Endothelial cell of umbilical vein (primary cell): Measurements from ENCODE around the gene DHRS11. TPM values are rescaled to one million over a fixed set of nuclear protein-coding genes. Genes with fewer than 3 reads are reported as not detected.

Experiments used
- BruUV-seq: library from RNA; stranded (reverse); fragments of 400-500 nt; replicated peaks from 2 replicates; lab custom pipeline; 2021; lab: Mats Ljungman, UMichigan
- CTCF ChIA-PET: fragments of 300-600, 350-600 bp; sonication (Branson Sonifier 250); formaldehyde crosslinking; loops from one replicate; lab custom pipeline; 2021; ENCODE audit warnings: antibody characterized with exemption, inconsistent platforms; lab: Charles Lee
- POLR2A ChIA-PET: fragments of 300-600, 350-600 bp; sonication (Branson Sonifier 250); formaldehyde crosslinking; loops from one replicate; lab custom pipeline; 2021; ENCODE audit warnings: antibody characterized with exemption, inconsistent platforms; lab: Charles Lee
- DNase-seq: peaks from one replicate; pipeline ENCODE4 v3.0.0-alpha.2; 2011; ENCODE audit warnings: low read depth, low spot score
- FAIRE-seq: peaks from 2 replicates; lab custom pipeline; 2011; peaks lifted over from hg19 to GRCh38; lab: Jason Lieb, UNC
- H2AFZ ChIP-seq: 2 replicates; pipeline ENCODE4 v1.6.0; 2012; ENCODE audit warnings: low read depth, low read length, control low read depth, inconsistent platforms
- H3K27ac ChIP-seq: 2 replicates; pipeline ENCODE4 v1.5.1; 2011; ENCODE audit warnings: low read depth, mild to moderate bottlenecking, control low read depth, low read length, moderate library complexity; ENCODE audit not compliant: insufficient read depth
- H3K27me3 ChIP-seq, 2 experiments: 2 replicates each; pipeline versions ENCODE4 v1.6.0 to v1.6.1; 2011; ENCODE audit warnings: low read length in 2 of 2, mixed read lengths in 1 of 2; ENCODE audit not compliant: control insufficient read depth in 2 of 2, insufficient read depth in 2 of 2
- H3K36me3 ChIP-seq, 2 experiments: 2 replicates in 1 of 2; 3 replicates in 1 of 2; pipeline ENCODE4 v1.5.1; 2011; ENCODE audit warnings: low read length in 2 of 2, mild to moderate bottlenecking in 1 of 2, moderate library complexity in 1 of 2; ENCODE audit not compliant: control insufficient read depth in 2 of 2, insufficient read depth in 2 of 2; ENCODE audit errors: extremely low read depth in 1 of 2
- H3K4me1 ChIP-seq: 3 replicates; pipeline ENCODE4 v1.5.1; 2011; ENCODE audit warnings: mild to moderate bottlenecking, low read length; ENCODE audit not compliant: control insufficient read depth, insufficient read depth; ENCODE audit errors: extremely low read depth
- H3K4me2 ChIP-seq: 2 replicates; pipeline ENCODE4 v1.6.1; 2011; ENCODE audit warnings: low read length, control low read depth, mixed read lengths; ENCODE audit not compliant: insufficient read depth
- H3K4me3 ChIP-seq, 3 experiments: fragments of 200-600 bp in 1 of 3; sonication (generic), shearing (Covaris generic) in 1 of 3; replicated peaks in 1 of 3; 2 replicates each; pipeline ENCODE4 v1.5.1; 2011 to 2016; ENCODE audit warnings: control low read depth in 3 of 3, low read length in 3 of 3, mild to moderate bottlenecking in 2 of 3, inconsistent platforms in 1 of 3, low read depth in 1 of 3, moderate library complexity in 1 of 3; ENCODE audit not compliant: insufficient read depth in 1 of 3
- H3K79me2 ChIP-seq: 2 replicates; pipeline ENCODE4 v1.6.0; 2012; ENCODE audit warnings: low read length, inconsistent platforms; ENCODE audit not compliant: control insufficient read depth, insufficient read depth
- H3K9ac ChIP-seq: replicated peaks from 2 replicates; pipeline ENCODE3; 2011; ENCODE audit warnings: low read length, control low read depth; ENCODE audit not compliant: insufficient read depth; ENCODE audit errors: extremely low read depth
- H3K9me1 ChIP-seq: replicated peaks from 3 replicates; pipeline ENCODE4 v1.6.0; 2011; ENCODE audit warnings: mild to moderate bottlenecking, low read length; ENCODE audit not compliant: control insufficient read depth, insufficient read depth; ENCODE audit errors: extremely low read depth
- H3K9me3 ChIP-seq: replicated peaks from 2 replicates; pipeline ENCODE4 v1.5.1; 2012; ENCODE audit warnings: low read length, inconsistent platforms; ENCODE audit not compliant: control insufficient read depth, insufficient read depth
- H4K20me1 ChIP-seq: replicated peaks from 2 replicates; pipeline ENCODE3; 2011; ENCODE audit warnings: mild to moderate bottlenecking, low read length; ENCODE audit not compliant: control insufficient read depth, insufficient read depth; ENCODE audit errors: extremely low read depth
- CTCF ChIP-seq, 2 donors: IDR thresholded peaks; 1 replicate in 1 of 2; 2 replicates in 1 of 2; pipeline ENCODE4 v1.5.1; 2011; ENCODE audit warnings: low read length in 2 of 2, mild to moderate bottlenecking in 2 of 2, moderate library complexity in 2 of 2, control low read depth in 1 of 2, inconsistent platforms in 1 of 2, low read depth in 1 of 2; ENCODE audit not compliant: insufficient read depth in 1 of 2; ENCODE audit errors: extremely low read depth in 1 of 2
- FOS ChIP-seq: IDR thresholded peaks from 2 replicates; pipeline ENCODE4 v1.6.1; 2011; ENCODE audit warnings: mild to moderate bottlenecking, low read length, moderate library complexity, borderline replicate concordance; ENCODE audit not compliant: insufficient read depth
- GATA2 ChIP-seq: IDR thresholded peaks from 2 replicates; pipeline ENCODE4 v1.7.0; 2011; ENCODE audit warnings: low read depth, mild to moderate bottlenecking, moderate library complexity, mixed read lengths, low read length; ENCODE audit not compliant: insufficient read length, insufficient read depth
- JUN ChIP-seq: IDR thresholded peaks from 2 replicates; pipeline ENCODE4 v1.6.1; 2011; ENCODE audit warnings: borderline replicate concordance, low read depth; ENCODE audit not compliant: insufficient read length, insufficient read depth
- POLR2A ChIP-seq: IDR thresholded peaks from 2 replicates; pipeline ENCODE4 v1.6.1; 2012; ENCODE audit warnings: low read depth, mild to moderate bottlenecking, control low read depth, low read length
- POLR2AphosphoS5 ChIP-seq: IDR thresholded peaks from 2 replicates; pipeline ENCODE4 v1.6.1; 2012; ENCODE audit warnings: low read depth, mild to moderate bottlenecking, control low read depth, low read length, moderate library complexity; ENCODE audit not compliant: insufficient read depth
- dilution Hi-C: fragments of 300-500 bp; cut with MboI; formaldehyde crosslinking; loops from one replicate; pipeline ENCODE4 v1.15.0; 2019; ENCODE audit warnings: low sequenced_read_pairs; ENCODE audit not compliant: extremely low pct_ligation_motif_present
- intact Hi-C: fragments of 100-400 bp; cut with micrococcal nuclease; formaldehyde crosslinking; loops from one replicate; pipeline ENCODE4 v1.10.0; 2022
- polyA plus RNA-seq, 4 experiments: library from polyadenylated mRNA; depleted of rRNA in 3 of 4; stranded (reverse) in 3 of 4; unstranded in 1 of 4; fragments of >200 nt; gene quantifications; 2 replicates each; pipeline versions ENCODE4 v1.2.1 to v1.2.3, GENCODE V29; 2011 to 2012; ENCODE audit warnings: missing spikeins in 1 of 4
- total RNA-seq: library from RNA; stranded (reverse); gene quantifications from 2 replicates; pipeline ENCODE4 v1.2.3, GENCODE V29; 2021

Gene DHRS11
- total and polyA plus RNA-seq, 2 donors (not counting 3 experiments of a cell fraction or from before 2014, with no cell fraction given): 9.8 to 15.7 TPM

DNA sequence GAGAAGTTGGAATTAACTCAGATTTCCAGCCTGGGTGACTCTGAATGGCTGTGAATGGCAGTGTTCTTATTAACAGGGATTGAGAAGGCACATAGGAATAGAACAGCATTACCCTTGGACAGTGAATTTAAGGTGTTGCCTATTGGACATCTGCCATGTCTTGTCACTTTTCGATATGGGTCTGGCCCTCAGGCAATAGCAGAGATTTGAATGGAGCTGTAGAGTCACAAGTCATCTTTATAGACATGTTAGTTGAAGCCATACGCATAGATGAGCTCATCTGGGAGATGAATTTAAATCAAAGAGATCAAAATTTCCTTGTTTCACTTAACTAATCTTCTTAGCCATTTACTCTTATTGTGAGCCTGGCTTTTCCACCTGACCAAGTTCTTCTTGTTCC, 14.9 kb upstream of the DHRS11 start:
- ChIA-PET CTCF (no interaction called here), POLR2A (no interaction called here)
- H3K9me1 ChIP-seq: no peaks in the 10 kb centered on the region
- no peak overlapping the region for H3K4me3 ChIP-seq
- no TSS peak for BruUV-seq
- FAIRE-seq (no peak), DNase-seq (no peak)
- H4K20me1 ChIP-seq: no peaks in the 10 kb centered on the region
- H3K79me2 ChIP-seq: peaks cover 46% of the 10 kb centered on the region
- H3K9ac ChIP-seq: no peak overlapping the region
- no peak overlapping the region for H3K27ac ChIP-seq
- H3K27me3 ChIP-seq: no peaks in the 10 kb centered on the region
- no peaks in the 10 kb centered on the region for H3K9me3 ChIP-seq
- no peak overlapping the region for H3K4me2 ChIP-seq
- no peaks in the 10 kb centered on the region for H3K4me1 ChIP-seq
- peaks cover 18 to 22% of the 10 kb centered on the region in 2 experiments for H3K36me3 ChIP-seq
- TF ChIP-seq CTCF (IDR thresholded peaks at IDR 0.05; ENCODE audit: extremely low read depth in 1 of 2, insufficient read depth in 1 of 2, low read depth in 1 of 2, low read length in 2 of 2): no peak
- TF ChIP-seq POLR2AphosphoS5: no peak
- dilution Hi-C loops: no loop called here
- intact Hi-C loops: no loop called here
- no peak overlapping the region for H2AFZ ChIP-seq

DNA sequence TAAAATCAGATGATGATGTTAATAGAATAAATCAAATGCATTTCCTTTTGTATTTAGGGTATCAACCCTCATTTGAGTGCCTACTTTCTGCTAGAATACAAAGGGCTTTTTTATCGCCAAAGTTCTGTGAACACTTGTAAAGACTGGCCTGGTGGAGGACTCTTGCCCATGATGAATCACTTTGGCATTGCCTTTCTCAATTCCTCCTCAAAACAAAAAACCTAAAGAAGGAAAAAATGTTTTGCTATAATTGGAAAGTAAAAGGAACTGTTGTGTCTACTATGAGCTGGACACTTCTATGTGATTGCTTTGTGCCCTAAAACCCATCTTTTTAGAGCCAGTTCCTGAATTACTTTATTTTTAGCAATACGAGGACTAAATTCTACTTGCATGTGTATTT, 13.0 kb upstream of the DHRS11 start:
- H3K4me3 ChIP-seq: no peak overlapping the region
- H3K27ac ChIP-seq: no peak overlapping the region
- POLR2A ChIA-PET: no interaction called here
- no peaks in the 10 kb centered on the region for H4K20me1 ChIP-seq
- dilution Hi-C loops (no loop called here), intact Hi-C loops (loop anchor here (2.0 kb wide), 1 partner anchor 20 kb away; no protein-coding TSS in a partner anchor)
- H3K27me3 ChIP-seq: no peaks in the 10 kb centered on the region
- CTCF ChIA-PET: no interaction called here
- no peaks in the 10 kb centered on the region for H3K9me1 ChIP-seq
- no peak overlapping the region for H2AFZ ChIP-seq
- FAIRE-seq (no peak), DNase-seq (no peak)
- H3K4me2 ChIP-seq: no peak overlapping the region
- no peaks in the 10 kb centered on the region for H3K9me3 ChIP-seq
- H3K79me2 ChIP-seq: peaks cover 34% of the 10 kb centered on the region
- no peak for TF ChIP-seq POLR2A
- TF ChIP-seq JUN: no peak
- no peak for TF ChIP-seq FOS
- TF ChIP-seq GATA2: no peak
- peaks cover 18 to 21% of the 10 kb centered on the region in 2 experiments for H3K36me3 ChIP-seq
- no peak overlapping the region for H3K9ac ChIP-seq
- no TSS peak for BruUV-seq
- H3K4me1 ChIP-seq: no peaks in the 10 kb centered on the region
